T-helper 1 cell treated with Interleukin-12 subunit alpha and Interleukin-12 subunit beta and Interleukin-4 antibody, amounts not matched to agents 30 ng/mL and 1 ng/mL, for 36 hours (primary cell): Measurements from ENCODE around the gene DOC2A. TPM values are rescaled to one million over a fixed set of nuclear protein-coding genes. Genes with fewer than 3 reads are reported as not detected.

Experiments
- intact Hi-C: fragments of 100-400 bp; cut with micrococcal nuclease; formaldehyde crosslinking; loops from one replicate; pipeline ENCODE4 v1.15.1; 2024
- total RNA-seq: library from RNA; stranded (reverse); gene quantifications from 2 replicates; pipeline ENCODE4 v1.2.3, GENCODE V29; 2022

Gene DOC2A
- total RNA-seq, 1 donor from 2014 or later = not detected

DNA sequence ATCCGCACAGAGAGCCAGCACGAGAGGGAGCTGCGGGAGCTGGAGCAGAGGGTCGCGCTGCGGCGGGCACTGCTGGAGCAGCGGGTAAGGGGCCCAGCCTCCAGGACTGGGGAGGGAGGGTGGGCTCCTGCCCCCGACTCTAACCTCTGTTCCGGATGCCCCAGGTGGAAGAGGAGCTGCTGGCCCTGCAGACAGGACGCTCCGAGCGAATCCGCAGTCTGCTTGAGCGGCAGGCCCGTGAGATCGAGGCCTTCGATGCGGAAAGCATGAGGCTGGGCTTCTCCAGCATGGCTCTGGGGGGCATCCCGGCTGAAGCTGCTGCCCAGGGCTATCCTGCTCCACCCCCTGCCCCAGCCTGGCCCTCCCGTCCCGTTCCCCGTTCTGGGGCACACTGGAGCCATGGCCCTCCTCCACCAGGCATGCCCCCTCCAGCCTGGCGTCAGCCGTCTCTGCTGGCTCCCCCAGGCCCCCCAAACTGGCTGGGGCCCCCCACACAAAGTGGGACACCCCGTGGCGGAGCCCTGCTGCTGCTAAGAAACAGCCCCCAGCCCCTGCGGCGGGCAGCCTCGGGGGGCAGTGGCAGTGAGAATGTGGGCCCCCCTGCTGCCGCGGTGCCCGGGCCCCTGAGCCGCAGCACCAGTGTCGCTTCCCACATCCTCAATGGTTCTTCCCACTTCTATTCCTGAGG, 19.8 kb downstream of the DOC2A start:
- intact Hi-C loops = loop anchor here (10.0 kb wide), 1 partner anchor 396 kb away; no protein-coding TSS in a partner anchor

GRCh38 chr16:29990034-29990433, 20.8 kb downstream of the DOC2A start:
- intact Hi-C loops = loop anchor here (10.0 kb wide), 1 partner anchor 395 kb away; no protein-coding TSS in a partner anchor

GRCh38 chr16:29989111-29989858, 21.5 kb downstream of the DOC2A start:
- intact Hi-C loops = no loop called here

GRCh38 chr16:29988346-29989075, 22.3 kb downstream of the DOC2A start:
- intact Hi-C loops = no loop called here

- intact Hi-C loops = no loop called here
These were observed 23.3 kb downstream of the DOC2A start for GRCh38 chr16:29987371-29988085.

GRCh38 chr16:29986931-29987330, 23.9 kb downstream of the DOC2A start:
- intact Hi-C loops = no loop called here

GRCh38 chr16:29986231-29986630, 24.6 kb downstream of the DOC2A start:
- intact Hi-C loops = no loop called here

DNA sequence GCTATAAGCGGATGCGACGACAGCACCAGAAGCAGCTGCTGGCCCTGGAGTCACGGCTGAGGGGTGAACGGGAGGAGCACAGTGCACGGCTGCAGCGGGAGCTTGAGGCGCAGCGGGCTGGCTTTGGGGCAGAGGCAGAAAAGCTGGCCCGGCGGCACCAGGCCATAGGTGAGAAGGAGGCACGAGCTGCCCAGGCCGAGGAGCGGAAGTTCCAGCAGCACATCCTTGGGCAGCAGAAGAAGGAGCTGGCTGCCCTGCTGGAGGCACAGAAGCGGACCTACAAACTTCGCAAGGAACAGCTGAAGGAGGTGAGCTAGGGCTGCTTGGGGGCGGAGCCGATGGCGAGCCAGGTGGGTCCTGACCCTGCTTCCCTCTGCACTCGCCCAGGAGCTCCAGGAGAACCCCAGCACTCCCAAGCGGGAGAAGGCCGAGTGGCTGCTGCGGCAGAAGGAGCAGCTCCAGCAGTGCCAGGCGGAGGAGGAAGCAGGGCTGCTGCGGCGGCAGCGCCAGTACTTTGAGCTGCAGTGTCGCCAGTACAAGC, 25.5 kb downstream of the DOC2A start:
- intact Hi-C loops = no loop called here

GRCh38 chr16:29984764-29985147, 26.1 kb downstream of the DOC2A start:
- intact Hi-C loops = no loop called here

DNA sequence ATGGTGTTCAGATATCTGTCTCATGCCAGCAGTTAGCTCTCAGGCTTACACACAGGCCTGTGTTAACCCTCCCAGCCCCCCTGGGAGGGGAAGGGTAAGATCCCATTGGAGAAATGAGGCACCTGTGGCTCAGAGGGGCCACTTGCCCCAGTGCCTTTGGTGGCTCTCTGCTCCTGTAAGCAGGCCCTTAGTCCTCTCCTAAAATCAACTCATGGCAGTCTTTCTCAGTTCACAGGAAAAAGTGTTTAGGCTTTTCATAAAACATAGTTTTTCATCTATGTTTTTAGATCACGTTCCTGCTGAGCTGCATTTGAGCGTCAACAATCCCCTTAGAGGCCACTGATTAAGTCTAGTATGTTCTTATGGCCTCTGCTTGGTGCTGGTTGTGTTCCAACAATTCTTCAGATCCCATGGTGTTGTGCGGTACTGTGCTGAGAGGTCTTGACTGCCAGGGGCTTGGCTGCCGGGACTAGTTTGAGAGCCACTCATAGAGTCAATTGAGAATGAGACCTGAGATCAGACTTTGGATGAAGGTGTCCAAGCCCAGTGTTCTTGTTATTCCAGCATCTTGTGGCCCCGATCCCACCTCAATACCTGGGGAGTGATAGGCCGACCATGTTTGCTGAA, 26.6 kb downstream of the DOC2A start:
- intact Hi-C loops = no loop called here

DNA sequence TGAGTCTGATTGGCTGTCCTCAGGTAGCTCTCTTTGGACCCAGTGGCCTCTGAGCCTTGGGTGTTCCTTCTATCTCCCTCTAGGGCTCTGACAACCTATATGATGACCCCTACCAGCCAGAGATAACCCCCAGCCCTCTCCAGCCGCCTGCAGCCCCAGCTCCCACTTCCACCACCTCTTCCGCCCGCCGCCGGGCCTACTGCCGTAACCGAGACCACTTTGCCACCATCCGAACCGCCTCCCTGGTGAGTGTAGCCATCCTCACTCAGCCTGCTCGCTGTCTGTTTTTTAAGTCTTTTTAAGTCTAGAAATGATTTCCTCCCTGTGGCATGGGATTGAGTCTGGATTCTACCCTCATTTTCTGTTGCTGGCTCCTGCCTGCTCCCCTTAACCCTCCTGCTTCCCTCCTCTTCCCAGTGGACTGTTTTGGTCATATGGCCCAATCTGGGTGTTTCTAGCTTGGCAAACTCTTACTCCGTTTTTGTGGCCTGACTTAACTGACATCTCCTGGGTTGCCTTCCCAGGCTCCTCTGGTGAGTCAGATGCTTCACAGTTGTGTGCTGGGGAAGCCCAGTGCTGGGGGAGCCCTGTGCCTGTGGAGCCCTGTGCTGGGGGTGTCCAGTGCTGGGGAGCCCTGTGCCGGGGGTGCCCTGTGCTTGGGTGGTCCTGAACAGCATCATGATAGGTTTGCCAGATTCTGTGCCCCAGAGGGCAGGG, 27.2 kb downstream of the DOC2A start:
- intact Hi-C loops = no loop called here

DNA sequence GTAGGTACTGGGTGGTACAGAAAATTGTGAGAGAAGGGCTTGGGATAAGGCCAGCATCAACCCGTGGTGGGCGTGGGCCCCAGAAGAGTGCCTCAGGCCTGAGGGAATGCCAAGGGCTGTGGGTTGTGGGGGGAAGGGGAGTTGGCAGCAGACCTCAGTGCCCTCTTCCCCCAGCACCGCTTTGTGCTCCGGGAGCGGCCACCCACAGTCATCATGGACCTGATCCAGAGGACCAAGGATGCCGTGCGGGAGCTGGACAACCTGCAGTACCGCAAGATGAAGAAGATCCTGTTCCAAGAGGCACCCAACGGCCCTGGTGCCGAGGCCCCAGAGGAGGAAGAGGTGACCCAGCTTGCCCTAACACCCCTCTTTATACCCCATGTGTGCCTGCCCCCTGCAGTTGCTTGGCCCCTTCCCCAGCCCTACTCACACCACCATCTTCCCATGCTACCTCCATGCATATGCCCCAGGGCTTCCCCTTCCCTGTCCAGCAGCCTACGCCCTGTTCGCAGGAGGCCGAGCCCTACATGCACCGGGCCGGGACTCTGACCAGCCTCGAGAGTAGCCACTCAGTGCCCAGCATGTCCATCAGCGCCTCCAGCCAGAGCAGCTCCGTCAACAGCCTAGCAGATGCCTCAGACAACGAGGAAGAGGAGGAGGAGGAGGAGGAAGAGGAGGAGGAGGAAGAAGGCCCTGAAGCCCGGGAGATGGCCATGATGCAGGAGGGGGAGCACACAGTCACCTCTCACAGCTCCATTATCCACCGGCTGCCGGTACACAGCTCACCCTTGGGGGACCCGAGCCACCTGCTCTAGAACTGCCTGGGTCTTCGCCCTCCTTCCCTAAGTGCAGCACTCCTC, 28.0 kb downstream of the DOC2A start:
- intact Hi-C loops = no loop called here

DNA sequence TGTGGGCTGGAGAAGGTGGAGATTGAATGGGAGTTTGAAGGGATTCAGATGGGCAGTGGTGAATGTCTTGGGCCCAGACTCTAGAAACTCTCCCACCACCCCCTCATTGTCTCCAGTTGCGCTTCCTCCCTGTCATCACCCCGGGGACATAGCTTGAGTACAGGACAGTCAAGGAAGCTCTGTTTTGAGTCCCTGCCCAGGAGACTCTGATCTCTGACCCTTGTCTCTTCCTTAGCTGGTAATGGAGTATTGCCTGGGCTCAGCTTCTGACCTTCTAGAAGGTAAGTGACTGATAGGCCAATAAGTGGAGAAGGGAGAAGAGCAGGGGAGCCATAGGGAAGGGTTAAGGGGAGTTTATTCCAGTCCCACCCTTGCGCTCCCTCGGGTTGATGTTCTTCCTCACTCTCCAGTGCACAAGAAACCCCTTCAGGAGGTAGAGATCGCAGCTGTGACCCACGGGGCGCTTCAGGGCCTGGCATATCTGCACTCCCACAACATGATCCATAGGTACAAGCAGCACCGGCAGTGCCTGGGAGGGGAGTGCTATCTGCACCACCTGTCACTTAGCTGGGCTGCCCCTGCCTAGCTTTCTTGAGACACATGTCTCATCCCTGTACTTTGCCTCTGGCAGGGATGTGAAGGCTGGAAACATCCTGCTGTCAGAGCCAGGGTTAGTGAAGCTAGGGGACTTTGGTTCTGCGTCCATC, 32.1 kb downstream of the DOC2A start:
- intact Hi-C loops = loop anchor here (10.0 kb wide), 1 partner anchor 676 kb away; the partner anchor contains the start of genes FBRS and PRR14

DNA sequence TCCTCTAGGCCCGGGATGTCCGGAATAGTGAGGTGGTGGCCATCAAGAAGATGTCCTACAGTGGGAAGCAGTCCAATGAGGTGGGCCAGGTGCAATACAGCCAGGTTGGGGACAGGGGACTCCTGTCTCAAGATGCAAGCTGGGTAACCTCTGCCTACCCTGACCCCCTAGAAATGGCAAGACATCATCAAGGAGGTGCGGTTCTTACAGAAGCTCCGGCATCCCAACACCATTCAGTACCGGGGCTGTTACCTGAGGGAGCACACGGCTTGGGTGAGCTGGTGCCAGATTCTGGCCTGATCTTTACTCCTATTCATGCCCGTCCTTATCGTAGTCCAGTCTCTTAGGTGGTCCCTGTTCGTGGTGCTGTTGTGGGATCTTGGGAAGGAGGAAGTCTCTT, 32.7 kb downstream of the DOC2A start:
- intact Hi-C loops = loop anchor here (10.0 kb wide), 1 partner anchor 677 kb away; the partner anchor contains the start of genes FBRS and PRR14

DNA sequence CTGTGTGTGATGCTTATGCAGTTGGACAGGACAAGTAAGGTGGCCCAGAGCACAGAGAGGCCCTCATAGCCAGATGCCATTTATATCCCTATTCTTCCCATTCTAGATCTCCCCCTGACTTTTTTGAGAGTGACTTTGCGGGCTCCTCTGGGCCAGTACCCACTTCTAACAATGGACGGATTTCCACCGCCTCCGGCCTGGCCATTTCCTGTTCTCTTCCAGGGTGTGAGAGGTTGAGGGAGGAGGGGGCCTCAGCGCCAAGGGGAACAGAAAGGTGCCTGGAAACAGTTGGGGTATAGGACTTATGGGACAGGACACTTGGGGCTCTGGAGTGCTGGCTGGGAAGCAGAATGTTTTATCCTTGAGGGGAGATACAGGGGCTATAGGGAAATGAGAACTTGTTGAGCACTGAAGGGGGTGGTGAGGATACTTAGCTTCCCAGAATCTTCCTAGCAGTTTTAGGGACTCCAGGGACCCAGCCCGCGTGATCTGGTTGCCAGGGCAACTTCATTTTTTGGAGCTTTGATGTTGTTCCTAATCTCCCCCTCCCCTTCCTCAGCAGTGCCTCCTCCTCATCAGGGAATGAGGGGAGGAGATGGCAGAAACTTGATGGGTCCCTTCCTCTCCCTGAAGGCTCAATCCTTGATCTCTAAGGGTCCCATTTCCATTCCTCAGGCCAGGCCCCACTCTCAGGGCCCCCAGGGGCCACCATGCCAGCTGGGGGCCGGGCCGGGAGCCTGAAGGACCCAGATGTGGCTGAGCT, 33.6 kb downstream of the DOC2A start:
- intact Hi-C loops = loop anchor here (10.0 kb wide), 1 partner anchor 678 kb away; the partner anchor contains the start of genes FBRS and PRR14

GRCh38 chr16:29975811-29976511, 34.9 kb downstream of the DOC2A start:
- intact Hi-C loops = loop anchor here (1.0 to 10.0 kb wide), 2 partner anchors 98 to 679 kb away; partner anchors contain the start of genes FBRS and PRR14

GRCh38 chr16:29975134-29975538, 35.7 kb downstream of the DOC2A start:
- intact Hi-C loops = loop anchor here (10.0 kb wide), 1 partner anchor 680 kb away; the partner anchor contains the start of genes FBRS and PRR14
